H1 (cell line): ENCODE measurements around the gene APOL4. TPM values are rescaled to one million over a fixed set of nuclear protein-coding genes. Genes with fewer than 3 reads are reported as not detected.

Experiments used
- CTCF ChIA-PET: fragments of 300-600 bp; sonication (Branson Sonifier 250); formaldehyde crosslinking; loops from one replicate; lab custom pipeline; 2021; ENCODE audit not compliant: partially characterized antibody; lab: Charles Lee
- POLR2A ChIA-PET: fragments of 300-600 bp; sonication (Branson Sonifier 250); formaldehyde crosslinking; loops from one replicate; lab custom pipeline; 2021; ENCODE audit warnings: inconsistent platforms; ENCODE audit not compliant: partially characterized antibody; lab: Charles Lee
- DNase-seq, 2 experiments: peaks; one replicate each; pipeline versions ENCODE4 v3.0.0 to v3.0.0-alpha.2; 2010 to 2022; ENCODE audit warnings: low spot score in 2 of 2, low read depth in 1 of 2, mixed read lengths in 1 of 2
- FAIRE-seq: peaks from 2 replicates; lab custom pipeline; 2011; peaks lifted over from hg19 to GRCh38; lab: Jason Lieb, UNC
- H2AFZ ChIP-seq: 2 replicates; pipeline ENCODE4 v1.8.1; 2012; ENCODE audit warnings: low read length, inconsistent platforms
- H2AK5ac ChIP-seq: 2 replicates; pipeline ENCODE4 v1.6.1; 2013; ENCODE audit warnings: low read depth, low read length
- H2BK120ac ChIP-seq: replicated peaks from 2 replicates; pipeline ENCODE3; 2013; ENCODE audit warnings: low read depth, low read length, inconsistent platforms
- H2BK12ac ChIP-seq: 2 replicates; pipeline ENCODE4 v1.6.1; 2013; ENCODE audit warnings: low read depth, low read length
- H2BK15ac ChIP-seq: 2 replicates; pipeline ENCODE4 v1.6.1; 2013; ENCODE audit warnings: low read length
- H2BK20ac ChIP-seq: 2 replicates; pipeline ENCODE4 v1.6.1; 2013; ENCODE audit warnings: low read length
- H2BK5ac ChIP-seq: 2 replicates; pipeline ENCODE4 v1.6.1; 2013; ENCODE audit warnings: low read depth, low read length
- H3K14ac ChIP-seq: 2 replicates; pipeline ENCODE4 v1.6.1; 2013; ENCODE audit warnings: inconsistent platforms; ENCODE audit not compliant: insufficient read length
- H3K18ac ChIP-seq: 2 replicates; pipeline ENCODE4 v1.6.1; 2013; ENCODE audit warnings: low read length; ENCODE audit errors: extremely low read depth
- H3K23ac ChIP-seq: 2 replicates; pipeline ENCODE4 v1.6.1; 2013; ENCODE audit warnings: inconsistent platforms; ENCODE audit not compliant: insufficient read length
- H3K23me2 ChIP-seq: 2 replicates; pipeline ENCODE4 v1.6.1; 2013; ENCODE audit warnings: low read depth, low read length
- H3K27ac ChIP-seq: 2 replicates; pipeline ENCODE4 v1.6.1; 2011; ENCODE audit warnings: low read depth, low read length, inconsistent platforms
- H3K27me3 ChIP-seq, 4 experiments: replicated peaks in 1 of 4; 1 replicate in 1 of 4; 2 replicates in 3 of 4; pipeline versions ENCODE4 v1.6.1 to v1.8.1; 2011 to 2013; ENCODE audit warnings: low read length in 3 of 4, mild to moderate bottlenecking in 3 of 4, inconsistent platforms in 2 of 4, mixed read lengths in 2 of 4, moderate library complexity in 1 of 4; ENCODE audit not compliant: control insufficient read depth in 3 of 4, insufficient read depth in 3 of 4; ENCODE audit errors: extremely low read depth in 1 of 4
- H3K36me3 ChIP-seq, 4 experiments: 2 replicates each; pipeline versions ENCODE4 v1.6.1 to v1.8.1; 2011 to 2013; ENCODE audit warnings: mild to moderate bottlenecking in 4 of 4, low read length in 3 of 4, moderate library complexity in 2 of 4, control low read depth in 1 of 4, inconsistent platforms in 1 of 4; ENCODE audit not compliant: insufficient read depth in 4 of 4, control insufficient read depth in 2 of 4
- H3K4ac ChIP-seq: replicated peaks from 2 replicates; pipeline ENCODE3; 2013; ENCODE audit warnings: low read length, low read depth, mixed read lengths, inconsistent platforms; ENCODE audit not compliant: insufficient read length
- H3K4me1 ChIP-seq, 4 experiments: replicated peaks in 1 of 4; 1 replicate in 1 of 4; 2 replicates in 3 of 4; pipeline versions ENCODE4 v1.6.1 to v1.8.1; 2011 to 2013; ENCODE audit warnings: low read length in 3 of 4, inconsistent platforms in 2 of 4, mixed read lengths in 1 of 4; ENCODE audit not compliant: insufficient read depth in 4 of 4, control insufficient read depth in 3 of 4
- H3K4me2 ChIP-seq, 2 experiments: 2 replicates each; pipeline versions ENCODE4 v1.6.1 to v1.8.1; 2011 to 2013; ENCODE audit warnings: low read depth in 2 of 2, low read length in 2 of 2, control low read depth in 1 of 2, inconsistent platforms in 1 of 2, mild to moderate bottlenecking in 1 of 2; ENCODE audit not compliant: insufficient read depth in 1 of 2
- H3K4me3 ChIP-seq, 4 experiments: fragments of 200-600, 300-600 bp in 1 of 4; sonication (generic), shearing (Covaris generic), sonication (Bioruptor Twin) in 1 of 4; 2 replicates each; pipeline versions ENCODE4 v1.5.1 to v1.8.1; 2011 to 2016; ENCODE audit warnings: low read length in 4 of 4, low read depth in 3 of 4, control low read depth in 2 of 4, inconsistent platforms in 2 of 4, mild to moderate bottlenecking in 2 of 4, mixed read lengths in 1 of 4, moderate library complexity in 1 of 4; ENCODE audit not compliant: insufficient read depth in 2 of 4; ENCODE audit errors: extremely low read depth in 1 of 4
- H3K56ac ChIP-seq: replicated peaks from 2 replicates; pipeline ENCODE3; 2013; ENCODE audit warnings: low read depth, mild to moderate bottlenecking, mixed read lengths, low read length, inconsistent platforms; ENCODE audit not compliant: insufficient read length
- H3K79me1 ChIP-seq: 2 replicates; pipeline ENCODE4 v1.6.1; 2013; ENCODE audit warnings: low read depth, low read length, control low read depth
- H3K79me2 ChIP-seq, 2 experiments: 2 replicates each; pipeline versions ENCODE4 v1.6.1 to v1.8.1; 2012 to 2013; ENCODE audit warnings: low read length in 2 of 2, mild to moderate bottlenecking in 2 of 2, inconsistent platforms in 1 of 2; ENCODE audit not compliant: insufficient read depth in 2 of 2, control insufficient read depth in 1 of 2
- H3K9ac ChIP-seq, 4 experiments: replicated peaks in 1 of 4; 1 replicate in 1 of 4; 2 replicates in 3 of 4; pipeline versions ENCODE4 v1.6.1 to v1.8.1; 2011 to 2013; ENCODE audit warnings: low read depth in 3 of 4, low read length in 3 of 4, control low read depth in 2 of 4, mild to moderate bottlenecking in 2 of 4, moderate library complexity in 2 of 4, inconsistent platforms in 1 of 4; ENCODE audit errors: extremely low read depth in 1 of 4
- H3K9me3 ChIP-seq, 2 experiments: 2 replicates each; pipeline versions ENCODE4 v1.6.1 to v1.8.1; 2012 to 2013; ENCODE audit warnings: mild to moderate bottlenecking in 2 of 2, moderate library complexity in 2 of 2, control low read depth in 1 of 2, inconsistent platforms in 1 of 2, low read depth in 1 of 2, low read length in 1 of 2, mixed read lengths in 1 of 2; ENCODE audit not compliant: insufficient read depth in 2 of 2
- H4K20me1 ChIP-seq, 2 experiments: replicated peaks in 1 of 2; 2 replicates each; pipeline versions ENCODE3 to v1.8.1; 2011 to 2013; ENCODE audit warnings: inconsistent platforms in 2 of 2, low read length in 2 of 2, mild to moderate bottlenecking in 1 of 2; ENCODE audit not compliant: insufficient read depth in 2 of 2, control insufficient read depth in 1 of 2
- H4K5ac ChIP-seq: 2 replicates; pipeline ENCODE4 v1.6.1; 2013; ENCODE audit warnings: low read length, low read depth, mixed read lengths, inconsistent platforms; ENCODE audit not compliant: insufficient read length
- H4K8ac ChIP-seq: 2 replicates; pipeline ENCODE4 v1.8.0; 2013; ENCODE audit warnings: mild to moderate bottlenecking, moderate library complexity, low read length, inconsistent platforms; ENCODE audit not compliant: insufficient read depth; ENCODE audit errors: extremely low read depth
- H4K91ac ChIP-seq: replicated peaks from 2 replicates; pipeline ENCODE3; 2013; ENCODE audit warnings: low read length, mixed read lengths, inconsistent platforms; ENCODE audit not compliant: insufficient read length
- EZH2 ChIP-seq: fragments of 200-600 bp; sonication (generic); IDR thresholded peaks from 2 replicates; pipeline ENCODE4 v1.7.1; 2012; ENCODE audit warnings: low read depth, mild to moderate bottlenecking, moderate library complexity, low read length, inconsistent platforms; ENCODE audit not compliant: severe bottlenecking
- WGBS, 2 experiments: shearing (Covaris generic) in 1 of 2; methylation state at CpG; one replicate each; pipeline versions ENCODE4 v1.1.6 to v1.1.7; 2013 to 2015; ENCODE audit warnings: low lambda C conversion rate in 2 of 2, mixed read lengths in 2 of 2, inconsistent platforms in 1 of 2, low coverage in 1 of 2, missing lambda C conversion rate in 1 of 2; ENCODE audit not compliant: insufficient replicate concordance in 2 of 2, insufficient coverage in 1 of 2, insufficient read length in 1 of 2; ENCODE audit errors: extremely low coverage in 1 of 2, missing lambda C conversion rate in 1 of 2; 5-methylcytosine and 5-hydroxymethylcytosine counted together
- polyA plus RNA-seq, 7 experiments: library from polyadenylated mRNA; depleted of rRNA in 3 of 7; stranded (reverse) in 5 of 7; unstranded in 2 of 7; fragments of >200 nt in 5 of 7; fragments of 200-250 nt in 2 of 7; gene quantifications; 1 replicate in 5 of 7; 2 replicates in 1 of 7; 4 replicates in 1 of 7; pipeline versions ENCODE4 v1.2.1 to v1.2.3, GENCODE V29; 2011 to 2013; ENCODE audit warnings: missing spikeins in 2 of 7, mixed read lengths in 2 of 7
- total RNA-seq: library from RNA; stranded (reverse); fragmentation: NEBNext Ultra II Directional; extraction: Animal tissue kit (Norgen Biotek cat#: 25700); gene quantifications from 2 replicates; pipeline ENCODE4 v1.2.1, GENCODE V29; 2021
- TF ChIP-seq, protein P1 (sequence below): IDR thresholded peaks from 2 replicates; pipeline ENCODE4 v1.6.1; 2012; ENCODE audit warnings: inconsistent platforms

APOL4 gene
- total and polyA plus RNA-seq, 2 of the 8 experiments (the other 6 are each of a cell fraction or from before 2014, with no cell fraction given), result 0.02 TPM; not detected in 1

DNA sequence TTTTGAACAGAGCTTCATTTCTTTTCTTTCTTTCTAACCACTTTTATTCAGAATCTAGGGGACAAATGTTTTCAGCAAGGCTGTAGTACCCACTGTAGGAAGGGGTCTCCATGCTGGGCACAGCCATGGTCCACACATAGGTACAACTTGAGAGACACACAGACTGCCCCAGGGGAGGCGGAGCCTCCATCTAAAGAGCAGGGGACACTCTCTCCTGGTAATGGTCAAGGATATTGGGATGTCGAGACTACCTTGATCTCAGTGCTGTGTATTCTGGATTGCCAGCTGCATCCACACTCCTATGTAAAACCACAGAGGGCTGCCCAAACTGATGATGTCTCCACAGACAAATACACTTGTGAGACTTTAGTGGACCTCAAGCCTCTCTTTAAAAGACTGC lies 38.1 kb downstream of the APOL4 start:
- H3K27me3 ChIP-seq, result no peaks in the 10 kb centered on the region
- H4K91ac ChIP-seq, result no peak overlapping the region
- no peak overlapping the region for H2BK15ac ChIP-seq
- H2AFZ ChIP-seq, result no peak overlapping the region
- no peak for DNase-seq
- FAIRE-seq, result no peak
- H3K23ac ChIP-seq, result no peak overlapping the region
- H3K4me1 ChIP-seq, result no peaks in the 10 kb centered on the region
- H3K18ac ChIP-seq, result no peak overlapping the region
- no peaks in the 10 kb centered on the region for H3K9me3 ChIP-seq
- H3K23me2 ChIP-seq, result no peaks in the 10 kb centered on the region
- H3K4me3 ChIP-seq, result no peak overlapping the region
- H3K36me3 ChIP-seq, result no peaks in the 10 kb centered on the region
- no peak overlapping the region for H2BK120ac ChIP-seq
- no peak overlapping the region for H2AK5ac ChIP-seq
- no peak overlapping the region for H3K27ac ChIP-seq
- no peak overlapping the region for H3K4me2 ChIP-seq
- H3K79me1 ChIP-seq, result no peaks in the 10 kb centered on the region
- WGBS, 2 experiments, result 86% methylated on average over 2 of the region's 2 CpGs; no CpG with 5 or more reads in 1 of the 2 experiments
- no peak overlapping the region for H4K5ac ChIP-seq
- no peak overlapping the region for H3K9ac ChIP-seq
- no peak overlapping the region for H2BK20ac ChIP-seq
- CTCF ChIA-PET, result interaction anchor here (0.9 to 4.7 kb wide), 9 partner anchors 13 to 123 kb away, joined by 3 to 30 read pairs (median 5); no protein-coding TSS in a partner anchor
- no peak overlapping the region for H2BK5ac ChIP-seq
- no peak for TF ChIP-seq EZH2
- TF ChIP-seq, protein P1, sequence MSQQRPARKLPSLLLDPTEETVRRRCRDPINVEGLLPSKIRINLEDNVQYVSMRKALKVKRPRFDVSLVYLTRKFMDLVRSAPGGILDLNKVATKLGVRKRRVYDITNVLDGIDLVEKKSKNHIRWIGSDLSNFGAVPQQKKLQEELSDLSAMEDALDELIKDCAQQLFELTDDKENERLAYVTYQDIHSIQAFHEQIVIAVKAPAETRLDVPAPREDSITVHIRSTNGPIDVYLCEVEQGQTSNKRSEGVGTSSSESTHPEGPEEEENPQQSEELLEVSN, result no peak
- TF ChIP-seq, all 59 proteins: peak for 0
- H4K8ac ChIP-seq, result no peak overlapping the region
- no peak overlapping the region for H2BK12ac ChIP-seq
- no peak overlapping the region for H3K4ac ChIP-seq
- no peak overlapping the region for H3K56ac ChIP-seq
- POLR2A ChIA-PET, result no interaction called here
- no peaks in the 10 kb centered on the region for H4K20me1 ChIP-seq
- no peaks in the 10 kb centered on the region for H3K79me2 ChIP-seq
- no peak overlapping the region for H3K14ac ChIP-seq
